ENCODE results near the gene ACACA. TPM values are rescaled to one million over a fixed set of nuclear protein-coding genes. Genes with fewer than 3 reads are reported as not detected.

The ACACA gene
- total RNA-seq, 1 donor from 2014 or later: 14.3 TPM

DNA sequence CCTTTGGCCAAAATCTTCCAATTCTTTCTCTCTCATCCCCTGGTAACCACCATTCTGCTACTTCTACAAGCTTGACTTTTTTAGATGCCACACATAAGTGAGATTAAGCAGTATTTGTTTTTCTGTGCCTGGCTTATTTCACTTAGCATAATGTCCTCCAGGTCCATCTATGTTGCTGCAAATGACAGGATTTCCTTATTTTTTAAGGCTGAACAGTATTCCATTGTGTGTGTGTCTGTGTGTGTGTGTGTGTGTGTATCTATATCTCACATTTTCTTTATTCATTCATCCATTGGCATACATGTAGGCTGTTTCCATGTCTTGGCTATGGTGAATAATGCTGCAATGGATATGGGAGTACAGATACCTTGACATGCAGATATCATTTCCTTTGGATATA is 6.1 kb downstream of the ACACA start:
- intact Hi-C loops (cut with micrococcal nuclease): no loop called here
- ATAC-seq: no peak
- DNase-seq: no peak

- intact Hi-C loops (cut with micrococcal nuclease): no loop called here
- ATAC-seq (no peak), DNase-seq (no peak)
These were observed 7.3 kb downstream of the ACACA start for GRCh38 chr17:37399265-37399803.

DNA sequence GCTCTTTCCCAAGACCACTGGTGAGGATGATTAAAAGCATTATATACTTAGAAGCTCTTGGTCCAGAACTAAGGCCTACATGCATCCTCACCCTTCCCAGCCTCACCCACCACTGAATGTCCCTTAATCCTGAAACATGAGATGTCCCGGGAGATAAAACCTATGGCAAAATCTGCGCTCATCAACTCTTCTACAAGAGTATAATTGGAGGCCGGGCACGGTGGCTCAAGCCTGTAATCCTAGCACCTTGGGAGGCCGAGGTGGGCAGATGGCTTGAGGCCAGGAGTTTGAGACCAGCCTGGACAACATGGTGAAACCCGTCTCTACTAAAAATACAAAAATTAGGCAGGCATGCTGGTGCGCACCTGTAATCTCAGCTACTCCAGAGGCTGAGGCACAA is 13.3 kb downstream of the ACACA start:
- intact Hi-C loops (cut with micrococcal nuclease): no loop called here
- ATAC-seq: no peak
- DNase-seq: no peak

GRCh38 chr17:37392024-37392590 is 14.5 kb downstream of the ACACA start:
- DNase-seq (no peak), ATAC-seq (peak; percentile 91)
- intact Hi-C loops (cut with micrococcal nuclease): no loop called here

DNA sequence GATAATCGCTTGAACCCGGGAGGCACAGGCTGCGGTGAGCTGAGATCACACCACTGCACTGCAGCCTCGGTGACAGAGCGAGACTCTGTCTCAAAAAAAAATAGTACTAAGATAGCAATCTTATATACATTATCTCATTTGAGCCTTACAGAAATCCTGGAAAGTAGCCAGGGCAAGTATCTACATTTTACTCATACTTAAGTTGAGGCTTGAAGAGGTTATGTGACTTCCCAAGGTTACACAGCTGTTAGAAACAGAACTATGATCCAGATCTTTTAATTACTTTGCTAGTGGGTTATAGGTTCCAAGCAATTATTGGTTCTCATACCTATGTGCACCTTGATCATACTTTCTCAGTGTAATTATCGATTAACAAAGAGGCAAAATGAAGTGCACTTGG is 15.5 kb downstream of the ACACA start:
- no peak for DNase-seq
- intact Hi-C loops (cut with micrococcal nuclease): no loop called here
- no peak for ATAC-seq

GRCh38 chr17:37389160-37389559 is 17.5 kb downstream of the ACACA start:
- ATAC-seq: no peak
- no peak for DNase-seq
- intact Hi-C loops (cut with micrococcal nuclease): no loop called here

DNA sequence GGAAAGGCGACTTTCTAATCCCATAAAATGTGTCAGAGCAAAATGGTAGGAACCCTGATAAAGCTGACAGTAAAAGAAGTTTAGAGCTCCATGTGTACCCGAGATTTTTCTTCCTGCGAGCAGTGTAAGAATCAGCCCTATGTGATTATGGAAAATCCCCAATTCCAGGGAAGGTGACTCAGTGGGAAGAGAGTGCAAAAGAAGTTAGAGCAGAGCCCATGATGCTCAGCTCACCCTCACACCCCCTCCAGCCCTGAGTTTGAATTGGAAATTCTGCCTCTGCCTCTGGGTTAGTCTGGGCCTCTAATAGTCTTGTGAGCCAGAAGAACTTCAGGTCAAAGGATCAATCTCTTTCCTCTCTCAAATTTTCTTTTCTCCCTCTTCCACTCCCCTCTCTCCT is 18.4 kb downstream of the ACACA start:
- ATAC-seq: no peak
- no peak for DNase-seq
- intact Hi-C loops (cut with micrococcal nuclease): no loop called here

- ATAC-seq (no peak), DNase-seq (no peak)
- intact Hi-C loops (cut with micrococcal nuclease): no loop called here
These were observed 20.2 kb downstream of the ACACA start for GRCh38 chr17:37386462-37386861.

DNA sequence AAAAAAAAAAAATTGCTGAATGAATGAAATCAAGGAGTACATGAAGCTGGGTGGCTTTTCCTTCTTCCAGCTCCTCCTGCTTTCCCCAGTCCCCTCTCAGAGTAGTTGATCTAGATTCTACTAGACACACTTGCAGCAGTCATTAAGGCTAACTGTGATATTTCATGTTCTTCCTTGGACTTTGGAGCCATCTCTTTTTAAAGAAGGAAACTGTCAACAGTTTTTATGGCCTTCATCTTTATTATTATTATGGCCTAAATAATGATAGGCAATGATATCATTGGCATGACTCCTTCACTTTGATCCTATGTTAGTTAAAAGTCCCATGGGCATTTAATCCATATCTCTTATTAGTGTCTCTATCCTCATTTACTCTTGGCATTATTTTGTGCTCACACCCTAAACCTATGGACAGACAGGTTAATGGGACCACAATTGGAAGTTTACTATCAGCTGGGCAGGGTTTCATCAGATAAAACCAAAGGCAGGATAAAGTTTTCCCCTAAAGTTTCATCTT is 21.1 kb downstream of the ACACA start:
- DNase-seq (no peak), ATAC-seq (no peak)
- intact Hi-C loops (cut with micrococcal nuclease): no loop called here

DNA sequence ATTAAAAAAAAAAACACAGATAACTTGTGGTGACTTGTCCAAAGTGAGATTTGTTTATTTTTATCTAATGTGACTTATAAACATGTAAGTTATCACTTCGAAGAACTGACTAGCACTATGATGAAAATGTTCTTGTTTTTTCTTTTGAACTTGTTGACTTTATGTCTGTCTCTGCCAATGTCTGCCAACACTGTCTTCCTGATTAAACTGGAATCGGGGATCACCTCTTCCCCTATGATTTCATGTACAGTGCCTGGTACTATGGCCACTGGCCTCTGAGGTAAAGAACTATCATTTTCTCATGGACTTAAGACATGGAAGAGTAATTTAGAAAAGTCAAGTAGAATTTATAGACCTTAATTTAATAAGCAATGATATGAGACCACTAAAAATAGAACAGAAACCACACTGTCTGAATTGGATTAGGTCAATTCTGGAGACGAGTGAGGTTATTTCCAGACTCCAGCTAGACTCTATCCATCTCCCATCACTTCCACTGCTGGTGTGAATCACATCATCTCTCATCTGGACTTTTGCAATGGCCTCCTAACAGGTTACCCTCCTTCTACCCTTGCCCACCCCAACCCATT is 22.0 kb downstream of the ACACA start:
- ATAC-seq (no peak), DNase-seq (no peak)
- intact Hi-C loops (cut with micrococcal nuclease): no loop called here

GRCh38 chr17:37382056-37382455 is 24.6 kb downstream of the ACACA start:
- ATAC-seq: no peak
- intact Hi-C loops (cut with micrococcal nuclease): no loop called here
- no peak for DNase-seq

GRCh38 chr17:37375706-37376105 is 30.9 kb downstream of the ACACA start, which contains the start of gene C17orf78:
C17orf78 (plus strand) TSS chr17:37375985; CDS start chr17:37376093, 108 bp downstream.
- DNase-seq (no peak), ATAC-seq (no peak)
- intact Hi-C loops (cut with micrococcal nuclease): no loop called here

DNA sequence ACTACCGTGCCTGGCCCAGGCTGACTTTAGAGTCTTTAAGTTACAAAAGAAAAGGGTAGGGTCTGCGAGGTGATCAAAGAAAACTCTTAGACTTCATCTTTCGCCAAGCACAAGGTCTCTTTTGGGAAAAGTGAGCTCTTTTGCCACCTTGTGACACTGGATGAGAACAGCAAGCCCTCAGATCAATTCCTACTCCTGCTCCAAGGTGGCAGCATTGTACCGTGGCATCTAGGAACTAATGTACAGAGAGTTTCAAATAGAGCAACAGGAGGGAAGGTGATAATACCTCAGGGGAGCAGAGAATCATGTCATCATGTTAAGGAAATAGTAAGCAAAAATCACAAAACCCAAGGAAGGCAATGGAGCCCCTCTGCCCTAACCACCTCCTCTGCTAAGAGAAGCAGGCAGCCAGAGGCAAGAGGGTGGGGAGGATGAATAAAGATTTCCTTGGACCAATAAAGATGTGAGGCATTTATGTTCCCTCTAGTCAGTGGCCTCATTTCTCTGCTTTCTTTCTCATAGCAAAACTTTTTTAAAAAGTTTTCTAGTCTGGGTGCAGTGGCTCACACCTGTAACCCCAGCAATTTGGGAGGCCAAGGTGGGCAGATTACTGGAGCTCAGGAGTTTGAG is 33.0 kb downstream of the ACACA start:
- intact Hi-C loops (cut with micrococcal nuclease): no loop called here
- ATAC-seq: peak; percentile 86
- DNase-seq: no peak

- ATAC-seq (no peak), DNase-seq (no peak)
- intact Hi-C loops (cut with micrococcal nuclease): loop anchor here (10.0 kb wide), 1 partner anchor 84 kb away; no protein-coding TSS in a partner anchor
These were observed 38.1 kb downstream of the ACACA start for GRCh38 chr17:37368577-37368976.

DNA sequence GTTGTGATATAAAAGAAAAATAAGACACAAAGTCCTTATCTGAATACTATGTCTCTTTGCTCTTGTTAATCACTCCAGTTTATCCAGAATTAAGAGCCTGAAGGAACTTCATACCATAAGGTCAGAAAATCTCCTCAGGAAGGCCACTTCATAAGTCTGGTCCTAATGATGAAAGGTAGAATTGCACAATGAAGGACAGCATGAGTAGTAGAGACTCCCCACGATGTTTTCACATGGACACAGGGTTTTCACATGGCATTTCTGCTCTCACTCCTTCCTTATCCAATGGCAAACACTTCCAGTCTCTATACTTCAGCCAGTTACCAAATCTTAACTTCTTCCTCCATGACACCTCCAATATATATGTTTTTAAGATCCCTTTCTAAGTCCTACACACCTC is 41.0 kb downstream of the ACACA start:
- no peak for DNase-seq
- intact Hi-C loops (cut with micrococcal nuclease): loop anchor here (10.0 kb wide), 1 partner anchor 81 kb away; no protein-coding TSS in a partner anchor
- ATAC-seq: no peak

GRCh38 chr17:37361543-37361942 is 45.1 kb downstream of the ACACA start:
- DNase-seq (no peak), ATAC-seq (no peak)
- intact Hi-C loops (cut with micrococcal nuclease): loop anchor here (10.0 kb wide), 1 partner anchor 77 kb away; no protein-coding TSS in a partner anchor

- intact Hi-C loops (cut with micrococcal nuclease): loop anchor here (10.0 kb wide), 1 partner anchor 76 kb away; no protein-coding TSS in a partner anchor
- no peak for DNase-seq
- ATAC-seq: no peak
These were observed 46.0 kb downstream of the ACACA start for GRCh38 chr17:37360632-37361031.

DNA sequence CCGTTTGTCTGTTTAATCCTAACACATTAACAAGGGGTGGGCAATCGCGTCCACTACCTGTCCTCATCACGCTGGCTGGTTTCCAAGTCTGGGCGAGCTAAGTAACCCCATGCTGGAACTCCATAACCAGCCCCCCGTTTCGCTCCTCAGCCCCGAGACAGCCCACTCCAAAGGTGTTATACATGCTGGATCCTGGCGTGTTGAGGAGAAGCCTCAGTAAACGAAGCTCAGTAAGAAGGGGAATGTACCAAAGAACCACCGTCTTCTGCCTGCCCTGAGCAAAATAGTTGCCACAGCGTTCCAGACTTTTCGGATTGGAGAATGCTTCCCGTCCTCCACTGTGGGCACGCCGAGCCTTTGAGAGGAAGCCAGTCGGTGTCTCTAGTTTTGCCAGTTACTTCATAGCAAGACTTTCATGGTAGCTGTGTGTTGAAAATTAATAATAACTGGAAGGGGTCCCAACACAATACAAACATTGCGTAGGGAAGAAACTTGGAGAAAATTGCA is 46.9 kb downstream of the ACACA start:
- intact Hi-C loops (cut with micrococcal nuclease): loop anchor here (10.0 kb wide), 1 partner anchor 75 kb away; no protein-coding TSS in a partner anchor
- no peak for DNase-seq
- peak; percentile 0 for ATAC-seq

GRCh38 chr17:37358830-37359681 is 47.6 kb downstream of the ACACA start:
- intact Hi-C loops (cut with micrococcal nuclease): no loop called here
- peak; percentile 97 for ATAC-seq
- DNase-seq: peak; percentile 97
